ENCODE measurements around the gene KCP. TPM values are rescaled to one million over a fixed set of nuclear protein-coding genes. Genes with fewer than 3 reads are reported as not detected.
A peak's percentile ranks its signal among the peaks of the same experiment; 100 is the strongest.
"Not testable (repeated sequence)": the region's sequence is repeated elsewhere in the genome, so short reads cannot be mapped to it uniquely, and the experiment has no call there.

The KCP gene
- polyA plus RNA-seq, 1 donor, result 21.6 TPM

DNA sequence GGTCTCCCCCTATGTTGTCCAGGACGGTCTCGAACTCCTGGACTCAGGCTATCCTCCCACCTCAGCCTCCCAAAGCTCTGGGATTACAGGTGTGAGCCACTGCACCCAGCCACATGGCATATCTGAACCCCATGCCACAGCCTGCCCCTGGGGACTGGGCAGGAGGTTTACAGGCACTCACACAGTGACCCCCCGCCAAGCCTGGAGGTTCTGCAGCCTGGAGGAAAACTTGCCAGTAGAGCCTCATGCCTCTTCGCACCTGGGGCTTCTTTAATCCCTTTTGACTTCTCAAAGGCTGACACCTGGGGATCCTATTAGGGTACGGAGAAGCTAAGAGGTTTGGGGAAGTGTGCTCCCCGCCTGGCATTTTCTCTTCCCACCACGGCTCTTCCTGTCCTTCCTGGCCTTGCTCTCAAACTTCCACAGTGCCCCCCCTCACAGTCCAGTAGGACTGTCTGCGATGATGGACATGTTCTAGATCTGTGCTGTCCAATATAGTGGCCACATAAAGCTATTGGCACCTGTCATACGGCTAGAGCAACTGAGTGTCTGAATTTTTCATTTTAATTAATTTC, 11.4 kb upstream of the KCP start:
- no peak for DNase-seq

DNA sequence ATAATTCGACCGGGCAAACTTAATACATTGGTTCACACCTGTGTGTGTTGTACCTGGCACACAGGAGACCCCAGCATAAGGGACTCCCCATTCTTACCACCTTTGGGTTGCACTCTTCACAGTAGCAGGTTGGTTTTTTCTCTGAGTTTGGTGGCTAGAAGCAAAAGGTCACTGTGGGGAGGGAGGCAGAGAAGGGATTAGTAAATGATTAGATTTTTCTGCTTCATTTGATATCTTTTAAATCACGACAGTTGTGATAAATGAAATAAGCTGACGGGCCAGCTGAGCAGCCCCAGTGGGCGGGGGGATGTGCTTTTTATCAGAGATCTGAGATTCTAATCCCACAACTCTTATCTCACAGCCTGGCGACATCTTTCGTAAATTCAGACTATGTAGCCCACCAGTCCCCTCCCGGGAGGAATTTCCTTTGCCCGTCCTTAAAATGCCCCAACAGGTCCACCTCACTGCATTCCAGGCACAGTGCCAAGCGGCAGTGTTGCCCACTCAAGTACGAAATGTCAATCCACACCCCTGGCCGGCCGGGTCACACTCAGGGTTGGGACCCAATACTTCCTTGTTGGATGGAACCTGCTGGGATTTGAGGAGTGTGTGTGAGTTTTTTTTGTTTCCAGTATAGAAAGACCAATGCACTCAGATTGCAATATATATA, 10.5 kb upstream of the KCP start:
- no peak for DNase-seq

DNA sequence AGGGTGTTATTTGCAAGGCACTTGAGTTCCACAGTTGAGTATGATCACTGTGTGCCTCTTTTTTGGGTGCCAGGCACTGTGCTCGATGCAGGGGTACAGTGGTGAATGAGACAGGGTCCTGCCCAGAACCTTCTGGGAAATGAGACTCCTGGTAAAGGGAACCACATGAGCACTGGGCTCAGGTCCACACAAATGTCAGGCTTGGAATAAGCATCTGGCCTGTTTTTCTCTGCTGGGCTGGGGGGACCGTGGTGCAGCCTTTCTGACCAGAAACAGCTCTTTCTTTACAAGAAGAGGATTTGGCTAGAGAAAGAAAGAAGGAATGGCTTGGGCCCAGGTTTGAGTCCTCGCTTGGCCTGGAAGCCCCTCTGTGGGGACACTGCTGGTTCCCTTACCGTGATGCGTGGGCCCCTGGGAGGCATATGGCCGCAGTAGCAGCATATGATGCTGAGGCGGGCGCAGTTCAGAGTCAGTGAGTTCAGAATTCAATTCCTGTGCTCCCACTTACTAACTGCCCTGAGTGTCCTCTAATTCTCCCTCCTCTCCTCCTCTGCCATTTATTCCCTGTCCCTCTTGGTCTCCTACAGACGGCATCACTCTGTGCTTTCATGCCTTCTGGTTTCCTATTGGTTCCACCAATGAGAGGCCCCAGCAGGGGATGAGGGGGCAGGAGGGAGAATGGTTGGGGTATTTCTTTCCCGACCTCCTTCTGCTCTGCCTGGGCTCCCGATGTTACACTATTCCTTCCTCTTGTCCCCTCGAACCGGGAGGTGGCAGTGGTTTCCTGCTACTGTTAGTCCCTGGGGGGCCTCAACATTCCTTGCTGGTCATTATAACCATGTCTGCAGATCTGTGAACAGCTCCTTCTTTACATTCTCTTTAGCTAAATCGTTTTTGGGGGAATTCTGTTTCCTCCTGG, 9.6 kb upstream of the KCP start:
- DNase-seq, result no peak

- no peak for DNase-seq
These were observed 8.7 kb upstream of the KCP start for GRCh38 chr7:128919241-128919640.

- DNase-seq, result no peak
These were observed 7.6 kb upstream of the KCP start for GRCh38 chr7:128918016-128918665.

- DNase-seq, result no peak
These were observed 6.6 kb upstream of the KCP start for GRCh38 chr7:128917122-128917521.

DNA sequence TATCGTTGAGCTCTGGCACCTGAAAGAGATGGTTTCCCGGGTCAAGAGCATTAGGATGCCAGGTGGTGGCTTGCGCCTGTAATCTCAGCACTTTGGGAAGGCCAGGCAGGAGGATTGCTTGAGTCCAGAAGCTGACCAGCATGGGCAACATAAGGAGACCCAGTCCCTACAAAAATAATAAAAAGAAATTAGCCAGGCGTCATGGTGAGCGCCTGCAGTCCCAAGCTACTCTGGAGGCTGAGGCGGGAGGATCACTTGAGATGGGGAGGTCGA, 6.1 kb upstream of the KCP start:
- DNase-seq, result no peak

GRCh38 chr7:128915841-128916642, 5.5 kb upstream of the KCP start:
- no peak for DNase-seq

DNA sequence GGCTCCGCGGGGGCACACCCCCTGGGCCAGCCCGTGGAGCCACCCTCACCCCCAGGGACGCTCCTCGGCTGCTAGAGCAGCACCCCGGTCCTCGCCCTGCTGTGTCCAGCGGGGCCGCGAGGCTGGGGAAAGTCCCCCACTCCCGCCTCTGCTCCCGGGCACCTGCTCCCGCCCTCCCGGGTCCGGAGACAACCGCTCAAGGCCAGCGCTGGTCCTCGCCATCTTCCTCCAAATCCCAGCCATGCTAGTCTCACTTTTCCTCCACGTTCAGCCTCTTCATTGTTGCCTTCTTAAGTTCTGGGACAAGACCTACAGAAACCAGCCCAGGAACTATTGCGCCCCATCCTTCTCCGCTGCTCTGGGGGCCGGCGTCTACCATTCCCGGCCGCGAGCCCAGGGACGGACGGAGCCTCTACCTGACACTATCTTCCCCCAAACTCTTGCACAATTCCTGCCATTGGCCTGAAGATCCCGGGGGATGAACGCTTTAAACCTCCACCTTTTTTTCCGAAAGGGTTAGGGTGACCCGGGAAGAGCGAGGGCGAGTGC, 4.8 kb upstream of the KCP start:
- no peak for DNase-seq

GRCh38 chr7:128914566-128915151, 4.2 kb upstream of the KCP start:
- no peak for DNase-seq

- DNase-seq, result no peak
These were observed 3.5 kb upstream of the KCP start for GRCh38 chr7:128913870-128914565.

- not testable (repeated sequence) for DNase-seq
These were observed 2.4 kb upstream of the KCP start for GRCh38 chr7:128912709-128913495.

DNA sequence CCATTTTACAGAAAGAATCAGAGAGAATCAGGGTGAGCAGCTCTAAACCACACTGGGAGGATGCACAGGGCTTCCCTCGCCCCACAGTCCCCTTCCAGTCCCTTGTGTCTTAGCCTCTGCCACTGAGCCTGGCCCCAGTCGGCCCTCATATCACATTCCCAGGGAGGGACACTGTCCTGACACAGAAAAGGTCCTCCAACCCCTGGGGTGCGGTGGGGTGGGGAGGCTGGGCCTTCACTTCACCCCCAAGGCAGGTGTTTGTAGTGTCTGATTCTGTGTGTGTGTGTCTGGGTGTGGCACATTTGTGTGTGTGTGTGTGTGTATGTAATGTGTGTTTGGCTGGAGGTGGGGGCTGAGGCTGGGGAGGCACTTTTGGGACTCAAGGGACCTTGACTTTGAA, 1.8 kb upstream of the KCP start:
- DNase-seq, result no peak

- peak; percentile 67 for DNase-seq
These were observed 1.0 kb upstream of the KCP start for GRCh38 chr7:128911423-128912031.

DNA sequence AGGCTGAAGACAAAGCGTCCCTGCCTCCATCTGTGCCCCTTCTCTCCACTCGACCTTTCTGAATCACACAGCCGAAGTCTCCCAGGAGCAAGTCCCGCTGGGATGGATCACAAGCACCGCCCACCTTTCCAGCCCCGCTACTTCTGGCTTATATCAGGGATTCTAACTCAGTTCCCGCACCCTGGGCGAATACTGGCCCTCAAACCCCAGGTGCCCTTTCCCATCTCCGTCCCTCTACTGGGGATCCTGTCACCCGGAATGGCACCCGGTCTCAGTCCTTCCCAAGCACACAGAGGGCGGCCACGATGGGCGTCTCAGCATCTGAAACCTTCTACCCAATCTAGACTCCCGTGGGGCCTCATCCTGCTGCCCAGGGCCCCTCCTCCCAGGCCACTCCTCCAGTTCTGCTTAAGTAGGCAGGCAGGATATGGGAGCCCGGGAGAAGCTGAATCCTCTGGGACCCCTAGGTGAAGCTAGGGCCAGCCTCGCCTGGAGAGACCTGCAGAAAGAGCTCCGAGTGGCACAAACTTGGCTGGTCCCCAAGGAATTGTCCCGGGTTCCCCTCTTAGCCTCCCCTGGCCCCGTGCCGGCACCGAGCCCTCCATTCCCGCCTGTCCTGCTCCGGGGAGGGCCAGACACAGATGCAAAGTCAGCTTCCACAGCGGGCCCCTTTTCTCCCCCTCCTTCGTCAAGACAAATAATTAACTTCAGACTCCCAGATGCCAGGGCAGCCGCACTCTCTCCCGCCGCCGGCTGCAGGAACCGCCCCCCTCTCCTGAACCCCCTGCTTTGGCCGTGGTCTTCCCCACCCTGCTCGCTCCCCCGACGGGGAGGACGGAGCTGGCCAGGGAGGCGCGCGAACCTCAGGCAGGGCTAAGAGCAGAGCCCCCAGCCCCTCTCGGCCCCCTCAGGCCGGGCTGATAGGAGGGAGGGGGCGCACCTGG, 612 bp downstream of the KCP start:
- peak; percentile 78 for DNase-seq

DNA sequence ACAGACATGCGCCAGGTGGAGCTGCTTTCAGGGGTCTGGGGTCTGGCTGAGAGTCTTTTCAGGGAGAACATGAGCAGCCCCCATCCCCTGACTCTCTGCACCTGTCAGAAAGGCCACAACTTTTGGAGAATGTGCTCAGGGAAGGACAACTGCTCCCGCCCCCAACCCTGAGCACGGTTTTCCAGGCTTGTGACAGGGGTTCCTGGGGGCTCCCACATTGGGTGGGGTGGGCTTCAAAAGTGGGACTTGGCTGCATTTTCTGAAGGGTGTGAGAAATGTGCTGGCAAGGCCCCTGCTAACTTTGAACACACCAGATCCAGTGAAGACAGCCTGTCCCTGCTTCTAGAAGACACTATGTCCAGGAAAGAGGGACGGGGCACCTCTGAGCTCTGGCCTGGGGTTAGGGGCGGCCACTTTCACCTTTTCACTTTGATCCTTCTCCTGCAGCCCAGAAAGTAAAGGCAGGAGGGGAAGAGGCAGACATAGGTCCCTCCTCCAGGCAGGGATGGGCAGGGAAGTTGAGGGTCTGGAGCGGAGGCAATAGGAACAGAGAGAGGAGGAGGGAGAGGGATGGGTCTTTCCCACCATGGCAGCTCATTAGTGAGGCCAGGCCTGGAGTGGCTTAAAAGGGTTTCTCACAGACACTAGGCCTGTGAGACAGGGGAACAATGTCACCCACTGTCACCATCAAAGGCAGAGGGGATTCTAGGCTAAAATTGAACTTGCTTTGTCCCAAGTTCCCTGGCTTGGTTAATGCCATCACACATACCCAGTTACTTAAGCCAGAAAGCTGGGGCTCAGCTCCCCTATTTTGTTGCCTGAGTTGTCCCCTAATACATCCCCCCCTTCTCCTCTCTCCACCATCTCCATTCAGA, 1.5 kb downstream of the KCP start:
- DNase-seq, result no peak
